Measurements from ENCODE around the gene PLBD2.

Gene PLBD2

GRCh38 chr12:113387631-113388030 lies 29.2 kb downstream of the PLBD2 start:
- Histone ChIP-seq H4K91ac (ENCODE audit: low read depth, low read length, poor library complexity) (no peak overlapping the region), H3K23ac (ENCODE audit: low read depth, low read length, poor library complexity) (no peak overlapping the region), H2BK5ac (ENCODE audit: low read length) (no peak overlapping the region), H3K79me1 (ENCODE audit: low read depth, low read length) (no peaks in the 10 kb centered on the region), H3K9me3 (replicated peaks in 1 of 2; ENCODE audit: control insufficient read depth in 2 of 2, insufficient read depth in 1 of 2, low read depth in 1 of 2, low read length in 2 of 2) (no peaks in the 10 kb centered on the region), H3K4ac (ENCODE audit: low read length) (no peak overlapping the region), H3K9ac (ENCODE audit: low read depth, low read length, poor library complexity) (no peak overlapping the region), H2BK15ac (ENCODE audit: low read length) (no peak overlapping the region), H3K4me1 (ENCODE audit: control insufficient read depth in 2 of 2, insufficient read depth in 1 of 2, low read depth in 1 of 2, low read length in 2 of 2) (no peaks in the 10 kb centered on the region), H2AFZ (ENCODE audit: low read length) (no peak overlapping the region), H3K4me3 (ENCODE audit: low read length in 2 of 2) (no peak overlapping the region), H2AK5ac (ENCODE audit: low read depth, low read length) (no peak overlapping the region), H3K4me2 (ENCODE audit: insufficient read depth, low read length, poor library complexity, severe bottlenecking) (no peak overlapping the region), H2BK120ac (ENCODE audit: low read depth, low read length) (no peak overlapping the region), H2BK12ac (ENCODE audit: low read length) (no peak overlapping the region), H3K27ac (replicated peaks; ENCODE audit: low read length) (no peak overlapping the region), H3K18ac (ENCODE audit: low read length) (peak overlapping the region; percentile 1), H3K14ac (ENCODE audit: low read length) (no peak overlapping the region), H3K36me3 (replicated peaks in 1 of 2; ENCODE audit: control insufficient read depth in 2 of 2, insufficient read depth in 2 of 2, low read length in 2 of 2) (peaks cover 12 to 48% of the 10 kb centered on the region in 2 donors), H4K8ac (ENCODE audit: low read depth, low read length) (no peak overlapping the region), H3K27me3 (ENCODE audit: control insufficient read depth in 3 of 3, insufficient read depth in 3 of 3, low read depth in 1 of 3, low read length in 3 of 3) (no peaks in the 10 kb centered on the region)
- DNase-seq (ENCODE audit: low spot score), result no peak
- WGBS, 2 donors (ENCODE audit: extremely low coverage in 2 of 2, insufficient read length in 2 of 2, insufficient replicate concordance in 1 of 2), result no CpG with 5 or more reads among the region's 11 CpGs

GRCh38 chr12:113388351-113388750 lies 30.0 kb downstream of the PLBD2 start:
- no peak overlapping the region for H3K14ac ChIP-seq (ENCODE audit: low read length)
- H3K9ac ChIP-seq (ENCODE audit: low read depth, low read length, poor library complexity), result no peak overlapping the region
- no peak overlapping the region for H2BK5ac ChIP-seq (ENCODE audit: low read length)
- WGBS, 2 donors (ENCODE audit: extremely low coverage in 2 of 2, insufficient read length in 2 of 2, insufficient replicate concordance in 1 of 2), result no CpG with 5 or more reads among the region's 14 CpGs
- H2BK12ac ChIP-seq (ENCODE audit: low read length), result no peak overlapping the region
- no peak overlapping the region for H3K4ac ChIP-seq (ENCODE audit: low read length)
- H3K18ac ChIP-seq (ENCODE audit: low read length), result no peak overlapping the region
- H3K27ac ChIP-seq (replicated peaks; ENCODE audit: low read length), result no peak overlapping the region
- H4K91ac ChIP-seq (ENCODE audit: low read depth, low read length, poor library complexity), result no peak overlapping the region
- no peak overlapping the region for H2AFZ ChIP-seq (ENCODE audit: low read length)
- no peaks in the 10 kb centered on the region for H3K4me1 ChIP-seq (ENCODE audit: control insufficient read depth in 2 of 2, insufficient read depth in 1 of 2, low read depth in 1 of 2, low read length in 2 of 2)
- no peak overlapping the region for H3K4me2 ChIP-seq (ENCODE audit: insufficient read depth, low read length, poor library complexity, severe bottlenecking)
- no peak for DNase-seq (ENCODE audit: low spot score)
- no peak overlapping the region for H3K23ac ChIP-seq (ENCODE audit: low read depth, low read length, poor library complexity)
- H3K4me3 ChIP-seq (ENCODE audit: low read length in 2 of 2), result no peak overlapping the region
- no peak overlapping the region for H2BK15ac ChIP-seq (ENCODE audit: low read length)
- no peaks in the 10 kb centered on the region for H3K9me3 ChIP-seq (replicated peaks in 1 of 2; ENCODE audit: control insufficient read depth in 2 of 2, insufficient read depth in 1 of 2, low read depth in 1 of 2, low read length in 2 of 2)
- H2BK120ac ChIP-seq (ENCODE audit: low read depth, low read length), result no peak overlapping the region
- H3K79me1 ChIP-seq (ENCODE audit: low read depth, low read length), result no peaks in the 10 kb centered on the region
- no peak overlapping the region for H2AK5ac ChIP-seq (ENCODE audit: low read depth, low read length)
- no peaks in the 10 kb centered on the region for H3K27me3 ChIP-seq (ENCODE audit: control insufficient read depth in 3 of 3, insufficient read depth in 3 of 3, low read depth in 1 of 3, low read length in 3 of 3)
- peaks cover 10 to 43% of the 10 kb centered on the region in 2 donors for H3K36me3 ChIP-seq (replicated peaks in 1 of 2; ENCODE audit: control insufficient read depth in 2 of 2, insufficient read depth in 2 of 2, low read length in 2 of 2)
- H4K8ac ChIP-seq (ENCODE audit: low read depth, low read length), result no peak overlapping the region

GRCh38 chr12:113390064-113391043 lies 32.0 kb downstream of the PLBD2 start:
- Histone ChIP-seq H4K8ac (ENCODE audit: low read depth, low read length) (no peak overlapping the region), H3K9me3 (replicated peaks in 1 of 2; ENCODE audit: control insufficient read depth in 2 of 2, insufficient read depth in 1 of 2, low read depth in 1 of 2, low read length in 2 of 2) (peaks cover 0 to 2% of the 10 kb centered on the region in 2 donors), H4K91ac (ENCODE audit: low read depth, low read length, poor library complexity) (no peak overlapping the region), H3K23ac (ENCODE audit: low read depth, low read length, poor library complexity) (no peak overlapping the region), H3K14ac (ENCODE audit: low read length) (no peak overlapping the region), H3K4ac (ENCODE audit: low read length) (no peak overlapping the region), H3K4me1 (ENCODE audit: control insufficient read depth in 2 of 2, insufficient read depth in 1 of 2, low read depth in 1 of 2, low read length in 2 of 2) (no peaks in the 10 kb centered on the region), H3K79me1 (ENCODE audit: low read depth, low read length) (no peaks in the 10 kb centered on the region), H3K36me3 (replicated peaks in 1 of 2; ENCODE audit: control insufficient read depth in 2 of 2, insufficient read depth in 2 of 2, low read length in 2 of 2) (peaks cover 6 to 29% of the 10 kb centered on the region in 2 donors), H3K4me3 (ENCODE audit: low read length in 2 of 2) (no peak overlapping the region), H3K27ac (replicated peaks; ENCODE audit: low read length) (no peak overlapping the region), H2AK5ac (ENCODE audit: low read depth, low read length) (no peak overlapping the region), H2AFZ (ENCODE audit: low read length) (no peak overlapping the region), H3K18ac (ENCODE audit: low read length) (no peak overlapping the region), H3K9ac (ENCODE audit: low read depth, low read length, poor library complexity) (peak overlapping the region; percentile 44), H2BK15ac (ENCODE audit: low read length) (no peak overlapping the region), H2BK120ac (ENCODE audit: low read depth, low read length) (no peak overlapping the region), H3K4me2 (ENCODE audit: insufficient read depth, low read length, poor library complexity, severe bottlenecking) (no peak overlapping the region), H2BK12ac (ENCODE audit: low read length) (no peak overlapping the region), H2BK5ac (ENCODE audit: low read length) (no peak overlapping the region), H3K27me3 (ENCODE audit: control insufficient read depth in 3 of 3, insufficient read depth in 3 of 3, low read depth in 1 of 3, low read length in 3 of 3) (no peaks in the 10 kb centered on the region)
- WGBS, 2 donors (ENCODE audit: extremely low coverage in 2 of 2, insufficient read length in 2 of 2, insufficient replicate concordance in 1 of 2), result 94 to 100% methylated on average over 1 to 3 of the region's 6 CpGs
- no peak for DNase-seq (ENCODE audit: low spot score)

GRCh38 chr12:113391145-113391544 lies 32.8 kb downstream of the PLBD2 start:
- no peaks in the 10 kb centered on the region for H3K79me1 ChIP-seq (ENCODE audit: low read depth, low read length)

More at GRCh38 chr12:113391145-113391544, 32.8 kb downstream of the PLBD2 start:
- Histone ChIP-seq H2BK120ac (ENCODE audit: low read depth, low read length) (no peak overlapping the region), H2AFZ (ENCODE audit: low read length) (no peak overlapping the region), H3K9me3 (replicated peaks in 1 of 2; ENCODE audit: control insufficient read depth in 2 of 2, insufficient read depth in 1 of 2, low read depth in 1 of 2, low read length in 2 of 2) (peaks cover 0 to 2% of the 10 kb centered on the region in 2 donors), H3K4me1 (ENCODE audit: control insufficient read depth in 2 of 2, insufficient read depth in 1 of 2, low read depth in 1 of 2, low read length in 2 of 2) (no peaks in the 10 kb centered on the region), H3K4ac (ENCODE audit: low read length) (no peak overlapping the region), H3K23ac (ENCODE audit: low read depth, low read length, poor library complexity) (no peak overlapping the region), H4K8ac (ENCODE audit: low read depth, low read length) (no peak overlapping the region), H3K4me3 (ENCODE audit: low read length in 2 of 2) (no peak overlapping the region), H3K14ac (ENCODE audit: low read length) (no peak overlapping the region), H2BK15ac (ENCODE audit: low read length) (no peak overlapping the region), H3K4me2 (ENCODE audit: insufficient read depth, low read length, poor library complexity, severe bottlenecking) (no peak overlapping the region), H3K27me3 (ENCODE audit: control insufficient read depth in 3 of 3, insufficient read depth in 3 of 3, low read depth in 1 of 3, low read length in 3 of 3) (no peaks in the 10 kb centered on the region), H3K36me3 (replicated peaks in 1 of 2; ENCODE audit: control insufficient read depth in 2 of 2, insufficient read depth in 2 of 2, low read length in 2 of 2) (peaks cover 6 to 26% of the 10 kb centered on the region in 2 donors), H2BK5ac (ENCODE audit: low read length) (no peak overlapping the region), H2AK5ac (ENCODE audit: low read depth, low read length) (no peak overlapping the region), H3K18ac (ENCODE audit: low read length) (no peak overlapping the region), H2BK12ac (ENCODE audit: low read length) (no peak overlapping the region), H4K91ac (ENCODE audit: low read depth, low read length, poor library complexity) (no peak overlapping the region), H3K27ac (replicated peaks; ENCODE audit: low read length) (no peak overlapping the region), H3K9ac (ENCODE audit: low read depth, low read length, poor library complexity) (no peak overlapping the region)
- DNase-seq (ENCODE audit: low spot score), result no peak
- no CpG with 5 or more reads among the region's 3 CpGs for WGBS, 2 donors (ENCODE audit: extremely low coverage in 2 of 2, insufficient read length in 2 of 2, insufficient replicate concordance in 1 of 2)

All from neuronal stem cell (in vitro differentiated cells).